Mesenchymal stem cell (in vitro differentiated cells and primary cell): ENCODE data around the gene LHFPL6.
A peak's percentile ranks its signal among the peaks of the same experiment; 100 is the strongest.

Experiments used
- DNase-seq: peaks from one replicate; pipeline ENCODE4 v3.0.0-alpha.2; 2013
- H2AFZ ChIP-seq: one replicate; pipeline ENCODE4 v1.6.1; 2013; ENCODE audit warnings: low read depth, mild to moderate bottlenecking, control low read depth, inconsistent platforms, low read length, moderate library complexity
- H2AK5ac ChIP-seq: 2 replicates; pipeline ENCODE4 v1.6.1; 2013; ENCODE audit warnings: low read length, moderate library complexity, mild to moderate bottlenecking, inconsistent platforms; ENCODE audit not compliant: severe bottlenecking
- H2BK120ac ChIP-seq: one replicate; pipeline ENCODE4 v1.6.1; 2013; ENCODE audit warnings: low read depth, mild to moderate bottlenecking, inconsistent platforms, low read length, moderate library complexity
- H2BK12ac ChIP-seq, 2 experiments: one replicate each; pipeline ENCODE4 v1.6.1; 2013; ENCODE audit warnings: inconsistent platforms in 2 of 2, low read length in 2 of 2, mild to moderate bottlenecking in 2 of 2, moderate library complexity in 2 of 2, control low read depth in 1 of 2
- H2BK15ac ChIP-seq: one replicate; pipeline ENCODE4 v1.6.1; 2013; ENCODE audit warnings: mild to moderate bottlenecking, low read depth, inconsistent platforms; ENCODE audit not compliant: poor library complexity, severe bottlenecking
- H2BK5ac ChIP-seq: 2 replicates; pipeline ENCODE4 v1.6.1; 2013; ENCODE audit warnings: low read depth, mild to moderate bottlenecking, low read length, control low read depth, inconsistent platforms; ENCODE audit not compliant: poor library complexity, severe bottlenecking
- H3K14ac ChIP-seq, 2 experiments: one replicate each; pipeline ENCODE4 v1.6.1; 2013; ENCODE audit warnings: inconsistent platforms in 2 of 2, low read length in 2 of 2, control low read depth in 1 of 2, mild to moderate bottlenecking in 1 of 2, moderate library complexity in 1 of 2
- H3K18ac ChIP-seq, 2 experiments: one replicate each; pipeline ENCODE4 v1.6.1; 2013; ENCODE audit warnings: inconsistent platforms in 2 of 2, low read length in 2 of 2, control low read depth in 1 of 2, low read depth in 1 of 2, mild to moderate bottlenecking in 1 of 2
- H3K23ac ChIP-seq, 2 experiments: one replicate each; pipeline ENCODE4 v1.6.1; 2013; ENCODE audit warnings: inconsistent platforms in 2 of 2, low read length in 2 of 2, mild to moderate bottlenecking in 2 of 2, moderate library complexity in 2 of 2, control low read depth in 1 of 2
- H3K27ac ChIP-seq: 2 replicates; pipeline ENCODE4 v1.5.1; 2013; ENCODE audit warnings: mild to moderate bottlenecking, moderate library complexity, low read length, control low read depth, inconsistent platforms; ENCODE audit not compliant: poor library complexity, severe bottlenecking
- H3K27me3 ChIP-seq, 2 experiments: 2 replicates each; pipeline versions ENCODE4 v1.6.1 to v1.7.0; 2013; ENCODE audit warnings: low read length in 2 of 2, mild to moderate bottlenecking in 2 of 2, moderate library complexity in 2 of 2, control low read depth in 1 of 2, inconsistent platforms in 1 of 2; ENCODE audit not compliant: control insufficient read depth in 1 of 2, insufficient read depth in 1 of 2
- H3K36me3 ChIP-seq, 2 experiments: 2 replicates each; pipeline versions ENCODE4 v1.6.1 to v1.7.0; 2013; ENCODE audit warnings: low read length in 2 of 2, control low read depth in 1 of 2, inconsistent platforms in 1 of 2, low read depth in 1 of 2, mild to moderate bottlenecking in 1 of 2; ENCODE audit not compliant: insufficient read depth in 2 of 2, control insufficient read depth in 1 of 2
- H3K4ac ChIP-seq, 2 experiments: one replicate each; pipeline ENCODE4 v1.6.1; 2013; ENCODE audit warnings: inconsistent platforms in 2 of 2, low read length in 2 of 2, mild to moderate bottlenecking in 2 of 2, moderate library complexity in 2 of 2, control low read depth in 1 of 2, low read depth in 1 of 2
- H3K4me1 ChIP-seq: 2 replicates; pipeline ENCODE4 v1.6.1; 2013; ENCODE audit warnings: low read depth, low read length, control low read depth; ENCODE audit not compliant: control insufficient read depth, insufficient read depth
- H3K4me2 ChIP-seq: 2 replicates; pipeline ENCODE4 v1.6.1; 2013; ENCODE audit warnings: low read length, mild to moderate bottlenecking, inconsistent platforms; ENCODE audit not compliant: poor library complexity, severe bottlenecking
- H3K4me3 ChIP-seq, 2 experiments: 2 replicates each; pipeline versions ENCODE4 v1.5.1 to v1.7.0; 2013; ENCODE audit warnings: low read length in 2 of 2, mild to moderate bottlenecking in 2 of 2, control low read depth in 1 of 2, low read depth in 1 of 2; ENCODE audit not compliant: insufficient read depth in 1 of 2
- H3K79me1 ChIP-seq: replicated peaks from 2 replicates; pipeline ENCODE4 v1.6.1; 2013; ENCODE audit warnings: mild to moderate bottlenecking, control low read depth, low read length, inconsistent platforms; ENCODE audit not compliant: poor library complexity, severe bottlenecking
- H3K9ac ChIP-seq: 2 replicates; pipeline ENCODE4 v1.7.0; 2013; ENCODE audit warnings: mild to moderate bottlenecking, low read length, moderate library complexity
- H3K9me3 ChIP-seq: 2 replicates; pipeline ENCODE4 v1.7.0; 2013; ENCODE audit warnings: mild to moderate bottlenecking, low read length; ENCODE audit not compliant: control insufficient read depth
- H4K8ac ChIP-seq: one replicate; pipeline ENCODE4 v1.6.1; 2013; ENCODE audit warnings: inconsistent platforms, mild to moderate bottlenecking, low read length, moderate library complexity
- H4K91ac ChIP-seq: one replicate; pipeline ENCODE4 v1.6.1; 2013; ENCODE audit warnings: mild to moderate bottlenecking, low read length, inconsistent platforms
- WGBS: methylation state at CpG from one replicate; pipeline ENCODE4 v1.1.7; 2013; ENCODE audit warnings: mixed read lengths; 5-methylcytosine and 5-hydroxymethylcytosine counted together

The LHFPL6 gene

DNA sequence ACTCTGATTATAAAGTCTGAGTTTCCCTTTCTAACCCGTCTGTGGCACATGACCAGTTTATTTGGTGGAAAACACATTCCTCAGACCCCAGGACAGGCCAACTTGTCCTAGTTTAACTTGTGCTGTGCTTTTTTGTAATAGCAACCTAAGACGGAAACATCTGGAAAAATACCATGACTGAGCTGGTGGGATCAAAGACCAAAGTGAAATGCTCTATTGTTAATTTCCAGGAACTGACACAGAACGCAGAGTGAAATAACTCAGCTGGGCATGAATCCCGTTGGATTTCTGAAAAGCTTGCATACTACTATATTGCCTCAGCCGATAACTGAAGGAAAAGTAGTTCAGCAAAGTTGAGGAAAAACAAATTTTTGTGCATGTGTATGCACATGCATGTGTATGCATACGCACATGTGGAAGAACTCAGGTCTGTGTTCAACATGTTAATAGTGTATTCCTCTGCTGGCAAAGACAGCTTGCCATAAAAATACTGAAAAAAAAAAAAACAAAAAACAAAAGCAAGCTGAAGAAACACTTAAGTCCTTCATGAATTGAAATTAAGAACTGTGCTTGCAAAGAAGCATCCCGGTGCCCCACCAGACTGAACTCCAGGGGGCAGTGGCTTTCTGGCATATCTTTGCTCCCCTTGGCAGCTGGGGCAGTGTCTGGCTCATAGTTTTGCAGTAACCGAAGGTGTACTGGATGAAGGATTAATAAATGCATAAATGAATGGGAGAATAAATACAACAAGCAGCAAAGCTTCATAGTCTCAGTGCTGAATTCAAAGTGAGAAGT, 187.8 kb downstream of the LHFPL6 start:
- Histone ChIP-seq H4K8ac (no peak overlapping the region), H3K4me1 (peaks cover 2% of the 10 kb centered on the region), H3K23ac (no peak overlapping the region), H3K9ac (peak overlapping the region; percentile 56), H2AFZ (no peak overlapping the region), H3K4ac (no peak overlapping the region), H2BK120ac (no peak overlapping the region), H3K36me3 (no peaks in the 10 kb centered on the region), H3K27me3 (no peaks in the 10 kb centered on the region), H3K18ac (no peak overlapping the region), H2AK5ac (no peak overlapping the region), H2BK12ac (no peak overlapping the region), H3K79me1 (peaks cover 3% of the 10 kb centered on the region), H4K91ac (no peak overlapping the region), H3K9me3 (no peaks in the 10 kb centered on the region), H3K14ac (no peak overlapping the region), H2BK15ac (no peak overlapping the region), H3K4me2 (no peak overlapping the region), H3K27ac (no peak overlapping the region), H3K4me3 (peak overlapping the region in 1 of 2 experiments; percentile 37), H2BK5ac (no peak overlapping the region)
- WGBS: 86% methylated on average over 7 of the region's 8 CpGs
- DNase-seq: peak; percentile 32

DNA sequence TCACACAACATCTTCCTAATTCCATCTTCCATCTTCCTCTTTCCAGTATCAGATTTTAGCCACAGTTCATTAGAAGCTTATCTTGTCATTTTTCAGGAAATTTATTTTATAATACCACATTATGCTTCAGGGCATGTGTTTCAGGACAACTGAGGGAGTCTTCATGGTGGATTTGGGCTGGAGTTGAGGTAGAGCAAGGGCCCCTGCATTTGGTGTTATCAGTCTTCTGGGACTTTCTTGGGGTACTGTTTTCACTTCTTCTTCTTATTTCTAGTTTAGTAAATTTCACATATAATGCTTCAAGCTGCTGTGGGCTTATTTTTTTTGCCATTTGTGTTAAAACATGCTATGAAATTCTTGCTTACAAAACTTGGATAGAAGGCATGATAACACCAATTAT, 188.7 kb downstream of the LHFPL6 start:
- Histone ChIP-seq H3K18ac (no peak overlapping the region), H2BK120ac (no peak overlapping the region), H3K36me3 (no peaks in the 10 kb centered on the region), H3K23ac (no peak overlapping the region), H2BK15ac (no peak overlapping the region), H3K4me1 (peaks cover 2% of the 10 kb centered on the region), H3K4me3 (no peak overlapping the region), H3K27me3 (no peaks in the 10 kb centered on the region), H4K8ac (no peak overlapping the region), H3K4ac (no peak overlapping the region), H4K91ac (no peak overlapping the region), H3K79me1 (peaks cover 3% of the 10 kb centered on the region), H3K9me3 (no peaks in the 10 kb centered on the region), H2AK5ac (no peak overlapping the region), H2BK5ac (no peak overlapping the region), H2BK12ac (no peak overlapping the region), H3K9ac (peak overlapping the region; percentile 56), H3K27ac (no peak overlapping the region), H3K14ac (no peak overlapping the region), H2AFZ (no peak overlapping the region), H3K4me2 (no peak overlapping the region)
- no peak for DNase-seq

DNA sequence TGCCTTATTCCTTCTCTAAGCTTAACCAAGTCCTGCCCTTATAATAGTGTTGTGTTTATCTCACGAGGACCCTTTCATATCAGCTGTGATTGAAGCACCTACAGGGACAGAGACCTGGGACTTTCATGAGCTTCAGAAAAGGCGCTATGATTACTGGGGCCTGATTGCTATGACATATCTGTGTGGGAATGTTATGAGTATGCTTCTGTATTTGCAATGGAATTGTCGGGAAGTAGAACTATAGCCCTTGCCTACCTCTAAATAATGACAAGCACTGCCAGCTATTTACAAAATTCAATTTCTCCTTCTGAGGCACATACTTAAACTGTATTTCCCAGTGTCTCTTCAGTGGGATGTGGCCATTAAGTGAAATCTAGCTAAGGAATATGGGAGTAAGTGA, 191.5 kb downstream of the LHFPL6 start:
- H2BK5ac ChIP-seq: no peak overlapping the region
- no peak overlapping the region for H3K14ac ChIP-seq
- H3K79me1 ChIP-seq: peaks cover 5% of the 10 kb centered on the region
- H2AFZ ChIP-seq: no peak overlapping the region
- peak overlapping the region in 1 of 2 experiments; percentile 31 for H2BK12ac ChIP-seq
- H3K4me1 ChIP-seq: no peaks in the 10 kb centered on the region
- 88% methylated on average over 2 of the region's 3 CpGs for whole genome bisulfite sequencing
- no peak overlapping the region for H3K27ac ChIP-seq
- no peak overlapping the region for H3K4me3 ChIP-seq
- no peak overlapping the region for H2BK120ac ChIP-seq
- peak overlapping the region in 1 of 2 experiments; percentile 15 for H3K4ac ChIP-seq
- H2AK5ac ChIP-seq: no peak overlapping the region
- H3K18ac ChIP-seq: no peak overlapping the region
- H3K9ac ChIP-seq: no peak overlapping the region
- H3K23ac ChIP-seq: no peak overlapping the region
- H3K27me3 ChIP-seq: no peaks in the 10 kb centered on the region
- no peak overlapping the region for H4K8ac ChIP-seq
- H3K9me3 ChIP-seq: no peaks in the 10 kb centered on the region
- no peaks in the 10 kb centered on the region for H3K36me3 ChIP-seq
- DNase-seq: no peak
- no peak overlapping the region for H2BK15ac ChIP-seq
- H4K91ac ChIP-seq: no peak overlapping the region
- H3K4me2 ChIP-seq: no peak overlapping the region

DNA sequence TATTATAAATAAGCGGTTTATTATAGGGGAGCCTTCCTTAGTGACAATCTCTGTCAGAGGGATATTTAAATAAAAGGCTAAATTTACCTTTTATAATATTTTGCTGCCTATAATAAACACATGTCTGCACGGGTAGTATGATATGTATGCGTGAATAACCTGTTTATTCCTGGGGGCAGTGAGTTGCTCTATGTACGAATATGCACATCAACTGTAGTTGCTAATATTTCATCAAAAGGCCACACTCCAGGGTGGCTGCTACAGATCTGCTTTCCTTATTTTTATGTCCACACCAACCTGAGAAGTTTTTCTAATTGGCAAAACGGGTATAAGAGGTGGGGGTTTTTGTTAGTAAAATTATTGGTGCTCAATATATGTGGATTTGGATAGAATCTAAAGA, 192.0 kb downstream of the LHFPL6 start:
- 100% methylated on average over 3 of the region's 5 CpGs for WGBS
- Histone ChIP-seq H3K4me3 (no peak overlapping the region), H4K8ac (no peak overlapping the region), H2AFZ (no peak overlapping the region), H3K4me2 (no peak overlapping the region), H3K9ac (no peak overlapping the region), H4K91ac (no peak overlapping the region), H3K23ac (no peak overlapping the region), H3K36me3 (no peaks in the 10 kb centered on the region), H3K18ac (no peak overlapping the region), H3K4me1 (no peaks in the 10 kb centered on the region), H3K27ac (no peak overlapping the region), H2AK5ac (no peak overlapping the region), H3K27me3 (no peaks in the 10 kb centered on the region), H2BK5ac (no peak overlapping the region), H3K14ac (no peak overlapping the region), H3K4ac (no peak overlapping the region), H2BK15ac (no peak overlapping the region), H2BK12ac (no peak overlapping the region), H3K79me1 (peaks cover 5% of the 10 kb centered on the region), H3K9me3 (no peaks in the 10 kb centered on the region), H2BK120ac (no peak overlapping the region)
- no peak for DNase-seq
